Endothelial cell of umbilical vein (primary cell): ENCODE measurements around the gene HABP4. TPM values are rescaled to one million over a fixed set of nuclear protein-coding genes. Genes with fewer than 3 reads are reported as not detected.

Experiments
- BruUV-seq: library from RNA; stranded (reverse); fragments of 400-500 nt; replicated peaks from 2 replicates; lab custom pipeline; 2021; lab: Mats Ljungman, UMichigan
- CTCF ChIA-PET: fragments of 300-600, 350-600 bp; sonication (Branson Sonifier 250); formaldehyde crosslinking; loops from one replicate; lab custom pipeline; 2021; ENCODE audit warnings: antibody characterized with exemption, inconsistent platforms; lab: Charles Lee
- POLR2A ChIA-PET: fragments of 300-600, 350-600 bp; sonication (Branson Sonifier 250); formaldehyde crosslinking; loops from one replicate; lab custom pipeline; 2021; ENCODE audit warnings: antibody characterized with exemption, inconsistent platforms; lab: Charles Lee
- DNase-seq: peaks from one replicate; pipeline ENCODE4 v3.0.0-alpha.2; 2011; ENCODE audit warnings: low read depth, low spot score
- FAIRE-seq: peaks from 2 replicates; lab custom pipeline; 2011; peaks lifted over from hg19 to GRCh38; lab: Jason Lieb, UNC
- H2AFZ ChIP-seq: 2 replicates; pipeline ENCODE4 v1.6.0; 2012; ENCODE audit warnings: low read depth, low read length, control low read depth, inconsistent platforms
- H3K27ac ChIP-seq: 2 replicates; pipeline ENCODE4 v1.5.1; 2011; ENCODE audit warnings: low read depth, mild to moderate bottlenecking, control low read depth, low read length, moderate library complexity; ENCODE audit not compliant: insufficient read depth
- H3K27me3 ChIP-seq, 2 experiments: 2 replicates each; pipeline versions ENCODE4 v1.6.0 to v1.6.1; 2011; ENCODE audit warnings: low read length in 2 of 2, mixed read lengths in 1 of 2; ENCODE audit not compliant: control insufficient read depth in 2 of 2, insufficient read depth in 2 of 2
- H3K36me3 ChIP-seq, 2 experiments: 2 replicates in 1 of 2; 3 replicates in 1 of 2; pipeline ENCODE4 v1.5.1; 2011; ENCODE audit warnings: low read length in 2 of 2, mild to moderate bottlenecking in 1 of 2, moderate library complexity in 1 of 2; ENCODE audit not compliant: control insufficient read depth in 2 of 2, insufficient read depth in 2 of 2; ENCODE audit errors: extremely low read depth in 1 of 2
- H3K4me1 ChIP-seq: 3 replicates; pipeline ENCODE4 v1.5.1; 2011; ENCODE audit warnings: mild to moderate bottlenecking, low read length; ENCODE audit not compliant: control insufficient read depth, insufficient read depth; ENCODE audit errors: extremely low read depth
- H3K4me2 ChIP-seq: 2 replicates; pipeline ENCODE4 v1.6.1; 2011; ENCODE audit warnings: low read length, control low read depth, mixed read lengths; ENCODE audit not compliant: insufficient read depth
- H3K4me3 ChIP-seq, 3 experiments: fragments of 200-600 bp in 1 of 3; sonication (generic), shearing (Covaris generic) in 1 of 3; replicated peaks in 1 of 3; 2 replicates each; pipeline ENCODE4 v1.5.1; 2011 to 2016; ENCODE audit warnings: control low read depth in 3 of 3, low read length in 3 of 3, mild to moderate bottlenecking in 2 of 3, inconsistent platforms in 1 of 3, low read depth in 1 of 3, moderate library complexity in 1 of 3; ENCODE audit not compliant: insufficient read depth in 1 of 3
- H3K79me2 ChIP-seq: 2 replicates; pipeline ENCODE4 v1.6.0; 2012; ENCODE audit warnings: low read length, inconsistent platforms; ENCODE audit not compliant: control insufficient read depth, insufficient read depth
- H3K9ac ChIP-seq: replicated peaks from 2 replicates; pipeline ENCODE3; 2011; ENCODE audit warnings: low read length, control low read depth; ENCODE audit not compliant: insufficient read depth; ENCODE audit errors: extremely low read depth
- H3K9me1 ChIP-seq: replicated peaks from 3 replicates; pipeline ENCODE4 v1.6.0; 2011; ENCODE audit warnings: mild to moderate bottlenecking, low read length; ENCODE audit not compliant: control insufficient read depth, insufficient read depth; ENCODE audit errors: extremely low read depth
- H3K9me3 ChIP-seq: replicated peaks from 2 replicates; pipeline ENCODE4 v1.5.1; 2012; ENCODE audit warnings: low read length, inconsistent platforms; ENCODE audit not compliant: control insufficient read depth, insufficient read depth
- H4K20me1 ChIP-seq: replicated peaks from 2 replicates; pipeline ENCODE3; 2011; ENCODE audit warnings: mild to moderate bottlenecking, low read length; ENCODE audit not compliant: control insufficient read depth, insufficient read depth; ENCODE audit errors: extremely low read depth
- GATA2 ChIP-seq: IDR thresholded peaks from 2 replicates; pipeline ENCODE4 v1.7.0; 2011; ENCODE audit warnings: low read depth, mild to moderate bottlenecking, moderate library complexity, mixed read lengths, low read length; ENCODE audit not compliant: insufficient read length, insufficient read depth
- JUN ChIP-seq: IDR thresholded peaks from 2 replicates; pipeline ENCODE4 v1.6.1; 2011; ENCODE audit warnings: borderline replicate concordance, low read depth; ENCODE audit not compliant: insufficient read length, insufficient read depth
- MYC ChIP-seq: IDR thresholded peaks from one replicate; pipeline ENCODE4 v1.6.1; 2011; ENCODE audit warnings: mild to moderate bottlenecking, low read depth, low read length
- POLR2A ChIP-seq: IDR thresholded peaks from 2 replicates; pipeline ENCODE4 v1.6.1; 2012; ENCODE audit warnings: low read depth, mild to moderate bottlenecking, control low read depth, low read length
- dilution Hi-C: fragments of 300-500 bp; cut with MboI; formaldehyde crosslinking; loops from one replicate; pipeline ENCODE4 v1.15.0; 2019; ENCODE audit warnings: low sequenced_read_pairs; ENCODE audit not compliant: extremely low pct_ligation_motif_present
- intact Hi-C: fragments of 100-400 bp; cut with micrococcal nuclease; formaldehyde crosslinking; loops from one replicate; pipeline ENCODE4 v1.10.0; 2022
- polyA plus RNA-seq, 4 experiments: library from polyadenylated mRNA; depleted of rRNA in 3 of 4; stranded (reverse) in 3 of 4; unstranded in 1 of 4; fragments of >200 nt; gene quantifications; 2 replicates each; pipeline versions ENCODE4 v1.2.1 to v1.2.3, GENCODE V29; 2011 to 2012; ENCODE audit warnings: missing spikeins in 1 of 4
- total RNA-seq: library from RNA; stranded (reverse); gene quantifications from 2 replicates; pipeline ENCODE4 v1.2.3, GENCODE V29; 2021
- TF ChIP-seq, protein P1 (sequence below), 2 donors: IDR thresholded peaks; 1 replicate in 1 of 2; 2 replicates in 1 of 2; pipeline ENCODE4 v1.5.1; 2011; ENCODE audit warnings: low read length in 2 of 2, mild to moderate bottlenecking in 2 of 2, moderate library complexity in 2 of 2, control low read depth in 1 of 2, inconsistent platforms in 1 of 2, low read depth in 1 of 2; ENCODE audit not compliant: insufficient read depth in 1 of 2; ENCODE audit errors: extremely low read depth in 1 of 2

Gene HABP4
- total and polyA plus RNA-seq, 2 donors (not counting 3 experiments of a cell fraction or from before 2014, with no cell fraction given): 4.6 to 11.1 TPM

DNA sequence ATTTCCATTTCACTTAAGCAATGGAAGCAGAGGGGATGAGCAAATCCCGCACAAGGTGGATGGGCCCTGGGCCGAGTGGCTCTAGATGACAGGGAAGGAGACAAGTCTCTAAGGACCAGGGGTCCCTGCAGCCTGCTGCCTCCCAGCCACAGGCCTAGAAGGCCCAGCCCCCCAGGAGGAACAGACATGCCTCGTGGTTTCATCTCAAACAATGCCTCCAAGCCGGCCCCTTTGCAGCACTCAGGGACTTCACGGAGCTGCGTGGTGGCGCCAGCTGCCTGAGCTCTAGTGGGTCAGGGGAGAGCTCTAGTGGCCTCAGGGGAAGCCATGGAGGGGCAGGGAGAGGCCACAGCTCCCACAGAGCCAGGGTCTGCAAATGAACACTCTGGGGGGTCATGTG is 48.8 kb downstream of the HABP4 start:
- no peak overlapping the region for H3K4me2 ChIP-seq
- FAIRE-seq: no peak
- no peaks in the 10 kb centered on the region for H3K9me1 ChIP-seq
- no peak for DNase-seq
- H3K9ac ChIP-seq: no peak overlapping the region
- no peaks in the 10 kb centered on the region for H3K36me3 ChIP-seq
- dilution Hi-C loops (no loop called here), intact Hi-C loops (no loop called here)
- TF ChIP-seq, protein P1, sequence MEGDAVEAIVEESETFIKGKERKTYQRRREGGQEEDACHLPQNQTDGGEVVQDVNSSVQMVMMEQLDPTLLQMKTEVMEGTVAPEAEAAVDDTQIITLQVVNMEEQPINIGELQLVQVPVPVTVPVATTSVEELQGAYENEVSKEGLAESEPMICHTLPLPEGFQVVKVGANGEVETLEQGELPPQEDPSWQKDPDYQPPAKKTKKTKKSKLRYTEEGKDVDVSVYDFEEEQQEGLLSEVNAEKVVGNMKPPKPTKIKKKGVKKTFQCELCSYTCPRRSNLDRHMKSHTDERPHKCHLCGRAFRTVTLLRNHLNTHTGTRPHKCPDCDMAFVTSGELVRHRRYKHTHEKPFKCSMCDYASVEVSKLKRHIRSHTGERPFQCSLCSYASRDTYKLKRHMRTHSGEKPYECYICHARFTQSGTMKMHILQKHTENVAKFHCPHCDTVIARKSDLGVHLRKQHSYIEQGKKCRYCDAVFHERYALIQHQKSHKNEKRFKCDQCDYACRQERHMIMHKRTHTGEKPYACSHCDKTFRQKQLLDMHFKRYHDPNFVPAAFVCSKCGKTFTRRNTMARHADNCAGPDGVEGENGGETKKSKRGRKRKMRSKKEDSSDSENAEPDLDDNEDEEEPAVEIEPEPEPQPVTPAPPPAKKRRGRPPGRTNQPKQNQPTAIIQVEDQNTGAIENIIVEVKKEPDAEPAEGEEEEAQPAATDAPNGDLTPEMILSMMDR (IDR thresholded peaks at IDR 0.05; ENCODE audit: extremely low read depth in 1 of 2, insufficient read depth in 1 of 2, low read depth in 1 of 2, low read length in 2 of 2): no peak
- ChIA-PET POLR2A (no interaction called here), CTCF (no interaction called here)
- no peaks in the 10 kb centered on the region for H3K9me3 ChIP-seq
- no peaks in the 10 kb centered on the region for H3K27me3 ChIP-seq
- no peak overlapping the region for H3K4me3 ChIP-seq
- no peaks in the 10 kb centered on the region for H4K20me1 ChIP-seq
- H3K27ac ChIP-seq: no peak overlapping the region
- H3K4me1 ChIP-seq: no peaks in the 10 kb centered on the region
- H3K79me2 ChIP-seq: no peaks in the 10 kb centered on the region
- no peak overlapping the region for H2AFZ ChIP-seq
- BruUV-seq: no TSS peak

DNA sequence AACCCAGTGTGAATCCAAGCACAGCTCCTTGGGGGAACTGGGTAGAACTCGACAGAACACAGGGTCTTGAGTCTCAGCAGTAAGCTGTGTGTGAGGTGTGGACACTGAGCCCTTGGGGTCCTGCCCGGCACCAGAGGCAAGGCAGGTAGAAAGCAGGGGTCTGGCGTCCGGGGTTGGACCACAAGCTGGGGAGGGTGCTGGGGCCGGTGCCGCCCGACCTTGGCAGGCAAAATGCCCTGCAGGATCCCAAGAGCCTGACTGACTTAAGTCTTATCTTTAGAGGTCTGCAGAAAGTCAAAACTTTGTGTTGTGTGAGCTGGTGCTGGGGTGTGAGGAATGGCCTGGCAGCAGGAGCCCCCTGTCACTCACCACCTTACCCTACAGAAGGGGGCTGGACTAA is 49.3 kb downstream of the HABP4 start:
- no peaks in the 10 kb centered on the region for H3K36me3 ChIP-seq
- TF ChIP-seq, protein P1 (IDR thresholded peaks at IDR 0.05; ENCODE audit: extremely low read depth in 1 of 2, insufficient read depth in 1 of 2, low read depth in 1 of 2, low read length in 2 of 2): no peak
- TF ChIP-seq JUN: no peak
- TF ChIP-seq MYC: no peak
- no peak for TF ChIP-seq POLR2A
- no peak for TF ChIP-seq GATA2
- no peak overlapping the region for H3K27ac ChIP-seq
- H3K27me3 ChIP-seq: no peaks in the 10 kb centered on the region
- no peak overlapping the region for H3K4me3 ChIP-seq
- intact Hi-C loops: no loop called here
- H4K20me1 ChIP-seq: no peaks in the 10 kb centered on the region
- POLR2A ChIA-PET: no interaction called here
- no peak overlapping the region for H3K9ac ChIP-seq
- no peaks in the 10 kb centered on the region for H3K79me2 ChIP-seq
- no peak overlapping the region for H2AFZ ChIP-seq
- dilution Hi-C loops: no loop called here
- H3K4me2 ChIP-seq: no peak overlapping the region
- CTCF ChIA-PET: no interaction called here
- no TSS peak for BruUV-seq
- H3K9me3 ChIP-seq: no peaks in the 10 kb centered on the region
- H3K9me1 ChIP-seq: no peaks in the 10 kb centered on the region
- H3K4me1 ChIP-seq: no peaks in the 10 kb centered on the region
- no peak for DNase-seq
- no peak for FAIRE-seq
